BJ (cell line): ENCODE results near the gene GADL1. TPM values are rescaled to one million over a fixed set of nuclear protein-coding genes. Genes with fewer than 3 reads are reported as not detected.

Experiments used
- CTCF ChIA-PET: fragments of 350-600 bp; formaldehyde crosslinking; extraction: SDS; loops from one replicate; lab custom pipeline; 2021; ENCODE audit warnings: antibody characterized with exemption, inconsistent platforms; lab: Yijun Ruan, JAX
- POLR2A ChIA-PET: fragments of 300-600 bp; sonication (Branson Sonifier 250); formaldehyde crosslinking; extraction: SDS; loops from one replicate; lab custom pipeline; 2021; ENCODE audit warnings: antibody characterized with exemption; lab: Charles Lee
- DNase-seq: peaks from one replicate; pipeline ENCODE4 v3.0.0-alpha.2; 2011; ENCODE audit warnings: low read depth
- H3K27me3 ChIP-seq: 2 replicates; pipeline ENCODE4 v1.6.0; 2011; ENCODE audit warnings: low read length; ENCODE audit not compliant: control insufficient read depth, insufficient read depth
- H3K36me3 ChIP-seq: 2 replicates; pipeline ENCODE4 v1.5.1; 2011; ENCODE audit warnings: low read length; ENCODE audit not compliant: control insufficient read depth, insufficient read depth
- H3K4me3 ChIP-seq: 2 replicates; pipeline ENCODE4 v1.5.1; 2011; ENCODE audit warnings: low read depth, mild to moderate bottlenecking, control low read depth, low read length
- polyA plus RNA-seq: library from polyadenylated mRNA; depleted of rRNA; stranded (reverse); fragments of >200 nt; gene quantifications from 2 replicates; pipeline ENCODE4 v1.2.3, GENCODE V29; 2011
- TF ChIP-seq, protein P1 (sequence below): IDR thresholded peaks from 2 replicates; pipeline ENCODE4 v1.5.1; 2011; ENCODE audit warnings: low read depth, mild to moderate bottlenecking, control low read depth, inconsistent platforms, low read length, moderate library complexity; ENCODE audit not compliant: insufficient read depth

Gene GADL1
- polyA plus RNA-seq, 1 experiment: not detected

DNA sequence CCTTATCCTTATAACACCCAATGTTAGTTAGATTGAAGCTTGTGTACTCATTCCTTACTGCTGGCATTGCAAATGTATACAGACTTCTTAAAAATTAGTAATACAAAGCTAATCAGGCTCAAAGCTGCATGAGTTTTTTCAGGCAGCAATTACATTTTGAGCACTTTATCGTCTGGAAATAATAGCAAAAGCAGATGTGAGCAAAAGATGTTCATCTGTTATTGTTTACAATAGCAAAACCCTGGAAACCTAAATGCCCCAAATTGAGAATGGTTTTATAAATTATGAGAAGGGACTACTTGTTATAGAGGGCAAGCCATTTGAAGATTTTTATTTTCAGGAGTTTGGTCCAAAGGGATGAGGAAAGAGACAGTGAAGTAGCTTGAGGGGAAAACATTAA is 126.4 kb downstream of the GADL1 start:
- H3K27me3 ChIP-seq: no peaks in the 10 kb centered on the region
- H3K4me3 ChIP-seq: no peak overlapping the region
- H3K36me3 ChIP-seq: no peaks in the 10 kb centered on the region
- DNase-seq: no peak
- CTCF ChIA-PET: interaction anchor here (0.6 to 4.2 kb wide), 10 partner anchors 8 to 936 kb away, joined by 3 to 32 read pairs (median 4); no protein-coding TSS in a partner anchor
- TF ChIP-seq, protein P1, sequence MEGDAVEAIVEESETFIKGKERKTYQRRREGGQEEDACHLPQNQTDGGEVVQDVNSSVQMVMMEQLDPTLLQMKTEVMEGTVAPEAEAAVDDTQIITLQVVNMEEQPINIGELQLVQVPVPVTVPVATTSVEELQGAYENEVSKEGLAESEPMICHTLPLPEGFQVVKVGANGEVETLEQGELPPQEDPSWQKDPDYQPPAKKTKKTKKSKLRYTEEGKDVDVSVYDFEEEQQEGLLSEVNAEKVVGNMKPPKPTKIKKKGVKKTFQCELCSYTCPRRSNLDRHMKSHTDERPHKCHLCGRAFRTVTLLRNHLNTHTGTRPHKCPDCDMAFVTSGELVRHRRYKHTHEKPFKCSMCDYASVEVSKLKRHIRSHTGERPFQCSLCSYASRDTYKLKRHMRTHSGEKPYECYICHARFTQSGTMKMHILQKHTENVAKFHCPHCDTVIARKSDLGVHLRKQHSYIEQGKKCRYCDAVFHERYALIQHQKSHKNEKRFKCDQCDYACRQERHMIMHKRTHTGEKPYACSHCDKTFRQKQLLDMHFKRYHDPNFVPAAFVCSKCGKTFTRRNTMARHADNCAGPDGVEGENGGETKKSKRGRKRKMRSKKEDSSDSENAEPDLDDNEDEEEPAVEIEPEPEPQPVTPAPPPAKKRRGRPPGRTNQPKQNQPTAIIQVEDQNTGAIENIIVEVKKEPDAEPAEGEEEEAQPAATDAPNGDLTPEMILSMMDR: no peak
- POLR2A ChIA-PET: no interaction called here

- CTCF ChIA-PET: interaction anchor here (0.8 kb wide), 1 partner anchor 9 kb away, joined by 3 read pairs; no protein-coding TSS in a partner anchor
- Histone ChIP-seq H3K4me3 (no peak overlapping the region), H3K27me3 (no peaks in the 10 kb centered on the region), H3K36me3 (no peaks in the 10 kb centered on the region)
- no peak for DNase-seq
- TF ChIP-seq, protein P1: no peak
- POLR2A ChIA-PET: interaction anchor here (0.6 kb wide), 1 partner anchor 26 kb away, joined by 4 read pairs; no protein-coding TSS in a partner anchor
These were observed 127.9 kb downstream of the GADL1 start for GRCh38 chr3:30766522-30766921.

DNA sequence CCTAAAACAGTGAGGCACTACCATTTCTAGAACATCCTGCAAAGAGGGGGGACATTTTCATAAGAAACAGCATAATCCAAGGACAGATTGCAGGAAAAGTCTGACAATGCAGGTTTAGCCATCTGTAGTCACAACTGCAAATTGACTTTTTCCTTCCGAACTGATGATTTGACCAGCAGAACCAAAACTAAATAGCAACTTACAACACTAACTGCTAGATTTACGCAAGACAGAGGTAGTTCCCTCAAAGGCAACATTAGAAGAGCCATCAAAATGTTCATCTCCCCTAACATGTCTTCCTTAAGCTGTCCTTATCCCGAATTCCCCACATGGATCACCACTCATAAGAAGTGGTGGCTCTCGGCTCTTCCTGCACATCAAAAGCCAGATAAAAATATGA is 129.6 kb downstream of the GADL1 start:
- Histone ChIP-seq H3K27me3 (no peaks in the 10 kb centered on the region), H3K36me3 (no peaks in the 10 kb centered on the region), H3K4me3 (no peak overlapping the region)
- ChIA-PET CTCF (no interaction called here), POLR2A (no interaction called here)
- TF ChIP-seq, protein P1: no peak
- no peak for DNase-seq

GRCh38 chr3:30764281-30764680 is 130.2 kb downstream of the GADL1 start:
- DNase-seq: no peak
- CTCF ChIA-PET: no interaction called here
- POLR2A ChIA-PET: no interaction called here
- Histone ChIP-seq H3K36me3 (no peaks in the 10 kb centered on the region), H3K27me3 (no peaks in the 10 kb centered on the region), H3K4me3 (no peak overlapping the region)
- TF ChIP-seq, protein P1: no peak

DNA sequence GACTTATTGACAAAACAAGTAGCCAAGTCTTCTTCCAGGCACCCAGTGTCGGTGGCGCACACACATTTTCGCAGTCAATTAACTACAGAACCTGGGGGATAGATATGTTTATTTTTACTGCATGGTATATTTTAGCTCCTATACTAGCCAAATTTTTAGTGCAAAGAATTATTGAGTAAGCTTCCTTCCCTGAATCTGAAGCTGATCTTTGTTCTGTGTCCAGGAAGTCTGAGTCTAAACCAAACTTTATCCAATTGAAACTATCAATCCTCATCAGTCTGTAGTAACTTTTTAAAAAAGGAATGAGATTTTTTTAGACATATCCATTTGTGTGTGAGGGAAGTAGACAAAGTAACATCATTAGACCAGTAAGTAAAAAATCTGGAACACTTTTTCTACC is 133.1 kb downstream of the GADL1 start:
- TF ChIP-seq, protein P1: no peak
- H3K27me3 ChIP-seq: no peaks in the 10 kb centered on the region
- CTCF ChIA-PET: interaction anchor here (2.5 to 2.9 kb wide), 2 partner anchors 8 to 10 kb away, joined by 8 to 23 read pairs; no protein-coding TSS in a partner anchor
- no peak overlapping the region for H3K4me3 ChIP-seq
- no peaks in the 10 kb centered on the region for H3K36me3 ChIP-seq
- POLR2A ChIA-PET: no interaction called here
- DNase-seq: no peak
